ENCODE data around the gene GNAL. TPM values are rescaled to one million over a fixed set of nuclear protein-coding genes. Genes with fewer than 3 reads are reported as not detected.
"Not testable (repeated sequence)": the region's sequence is repeated elsewhere in the genome, so short reads cannot be mapped to it uniquely, and the experiment has no call there.

Gene GNAL
- total RNA-seq, 1 experiment from 2014 or later = 0.17 TPM

GRCh38 chr18:11873670-11874340 is 184.7 kb downstream of the GNAL start:
- no peak for DNase-seq (ENCODE audit: low read depth)

DNA sequence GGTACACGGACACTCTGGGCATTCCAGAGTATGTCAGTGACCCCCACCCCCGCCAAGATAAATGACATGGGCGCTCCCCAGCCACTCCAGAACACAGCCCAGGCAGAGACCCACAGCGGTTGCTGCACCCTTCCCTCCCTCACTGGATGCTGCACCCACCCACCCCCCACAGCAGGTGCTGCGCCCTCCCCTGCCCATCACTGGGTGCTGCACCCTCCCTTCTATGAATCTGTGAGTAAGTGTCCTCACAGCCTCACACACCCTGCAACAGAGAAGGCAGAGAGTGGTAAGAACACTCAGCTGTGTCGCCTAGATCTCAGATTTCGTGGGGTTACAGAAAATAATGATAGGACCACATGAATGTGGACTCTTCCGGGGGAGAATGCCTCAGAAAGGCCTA is 185.6 kb downstream of the GNAL start:
- DNase-seq (ENCODE audit: low read depth) = no peak

DNA sequence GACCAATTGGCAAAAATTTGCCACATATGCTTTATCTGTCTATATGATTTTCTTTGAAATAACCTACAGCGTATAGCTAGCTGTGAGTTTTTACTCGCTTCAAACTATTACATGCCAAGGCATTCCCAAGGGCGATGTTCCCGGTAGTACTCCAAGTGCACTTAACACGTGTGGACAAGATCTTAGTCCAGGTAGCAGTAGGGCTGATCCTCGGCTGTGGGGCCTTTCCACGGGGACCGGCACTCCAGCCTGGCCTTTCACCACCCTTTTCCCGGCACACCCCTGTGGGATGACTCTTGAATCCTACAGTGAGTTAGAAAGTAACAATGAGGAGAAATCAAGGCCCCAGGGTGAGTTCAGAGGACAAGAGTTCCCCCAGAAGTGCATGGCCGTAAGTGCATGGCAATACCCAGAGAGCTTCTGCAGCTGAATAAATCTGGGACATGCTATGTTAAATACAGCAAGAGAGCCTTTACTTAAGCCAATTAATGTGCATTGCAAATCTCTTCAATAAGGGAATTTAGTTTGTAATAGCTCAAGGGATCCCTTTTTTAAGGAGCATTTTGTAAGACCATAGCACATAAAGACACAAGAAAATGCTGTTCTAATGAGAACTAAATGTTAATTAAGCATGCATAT is 188.6 kb downstream of the GNAL start:
- no peak for DNase-seq (ENCODE audit: low read depth)

GRCh38 chr18:11880586-11881304 is 191.7 kb downstream of the GNAL start:
- DNase-seq (ENCODE audit: low read depth) = no peak

- no peak for DNase-seq (ENCODE audit: low read depth)
These were observed 193.6 kb downstream of the GNAL start for GRCh38 chr18:11882636-11883035.

DNA sequence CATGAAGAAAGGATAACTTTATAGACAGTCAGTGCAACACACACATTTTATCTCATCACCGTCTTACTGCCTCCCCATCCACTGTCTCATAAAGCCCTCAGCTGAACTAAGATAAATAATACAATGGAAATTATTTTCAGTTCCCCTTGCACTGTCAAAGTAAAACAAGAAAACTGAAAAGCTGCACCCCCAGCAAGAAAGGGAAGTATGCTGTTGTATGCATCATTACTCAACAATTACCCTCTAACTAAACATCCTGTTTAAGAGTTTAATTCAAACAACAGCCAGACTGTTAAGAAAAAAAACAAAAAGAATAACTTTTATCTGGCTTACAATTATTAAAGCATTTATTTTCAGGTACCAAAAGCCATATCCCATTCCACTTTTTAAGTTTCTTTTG is 194.1 kb downstream of the GNAL start:
- DNase-seq (ENCODE audit: low read depth) = no peak

- DNase-seq (ENCODE audit: low read depth) = no peak
These were observed 195.4 kb downstream of the GNAL start for GRCh38 chr18:11884396-11885030.

- DNase-seq (ENCODE audit: low read depth) = no peak
These were observed 196.3 kb downstream of the GNAL start for GRCh38 chr18:11885278-11885947.

- no peak for DNase-seq (ENCODE audit: low read depth)
These were observed 197.6 kb downstream of the GNAL start for GRCh38 chr18:11886577-11887110.

- DNase-seq (ENCODE audit: low read depth) = no peak
These were observed 198.5 kb downstream of the GNAL start for GRCh38 chr18:11887328-11888128.

DNA sequence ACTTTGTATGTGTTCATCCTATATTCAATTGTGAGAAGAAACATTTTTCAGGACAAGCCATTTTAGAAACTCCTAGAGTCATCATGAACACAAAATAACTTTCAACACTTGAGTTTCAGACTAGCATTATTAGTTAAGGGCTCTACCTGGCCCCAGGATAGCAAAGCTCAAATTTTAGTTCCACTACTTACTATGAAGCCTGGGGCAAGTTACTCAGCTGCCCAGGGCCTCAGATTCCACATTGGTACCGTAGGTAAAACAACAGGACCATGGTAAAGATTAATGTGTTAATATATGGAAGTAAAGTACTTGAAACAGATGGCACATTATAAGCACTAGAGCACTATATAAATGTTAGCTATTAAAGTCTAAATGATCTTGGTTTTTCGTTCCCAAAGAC is 199.7 kb downstream of the GNAL start:
- no peak for DNase-seq (ENCODE audit: low read depth)

DNA sequence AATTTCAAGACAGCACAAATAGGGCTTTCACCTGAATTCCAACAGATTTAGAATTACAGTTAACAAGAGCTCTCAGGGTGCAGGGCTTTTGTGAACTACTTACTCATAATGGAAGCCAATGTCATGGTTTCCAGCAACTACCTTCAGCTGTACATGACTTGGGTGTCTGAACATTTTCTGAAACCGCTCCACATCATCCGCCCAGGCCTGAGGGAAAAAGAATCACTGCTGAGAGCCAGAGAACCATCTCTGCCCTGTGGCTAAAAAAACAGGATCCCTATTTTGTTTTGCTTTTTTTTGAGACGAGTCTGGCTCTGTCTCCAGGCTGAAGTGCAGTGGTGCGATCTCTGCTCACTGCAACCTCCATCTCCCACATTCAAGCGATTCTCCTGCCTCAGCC is 200.2 kb downstream of the GNAL start:
- DNase-seq (ENCODE audit: low read depth) = no peak

- DNase-seq (ENCODE audit: low read depth) = no peak
These were observed 202.7 kb downstream of the GNAL start for GRCh38 chr18:11891737-11892136.

DNA sequence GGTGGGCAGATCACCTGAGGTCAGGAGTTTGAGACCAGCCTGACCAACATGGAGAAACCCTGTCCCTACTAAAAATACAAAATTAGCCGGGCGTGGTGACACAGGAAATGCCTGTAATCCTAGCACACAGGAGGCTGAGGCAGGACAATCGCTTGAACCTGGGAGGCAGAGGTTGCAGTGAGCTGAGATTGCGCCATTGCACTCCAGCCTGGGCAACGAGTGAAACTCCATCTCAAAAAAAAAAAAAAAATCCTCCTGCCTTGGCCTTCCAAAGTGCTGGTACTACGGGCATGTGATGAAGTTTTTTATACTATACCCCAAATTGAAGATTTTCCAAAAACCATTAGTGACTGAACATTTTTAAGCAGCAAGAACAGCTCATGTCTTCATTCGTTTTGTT is 203.4 kb downstream of the GNAL start:
- DNase-seq (ENCODE audit: low read depth) = not testable (repeated sequence)

- no peak for DNase-seq (ENCODE audit: low read depth)
These were observed 208.7 kb downstream of the GNAL start for GRCh38 chr18:11897781-11898180.

- DNase-seq (ENCODE audit: low read depth) = no peak
These were observed 210.0 kb downstream of the GNAL start for GRCh38 chr18:11899063-11899462.

- DNase-seq (ENCODE audit: low read depth) = no peak
These were observed 212.9 kb downstream of the GNAL start for GRCh38 chr18:11901826-11902438.

- no peak for DNase-seq (ENCODE audit: low read depth)
These were observed 213.6 kb downstream of the GNAL start for GRCh38 chr18:11902522-11903292.

DNA sequence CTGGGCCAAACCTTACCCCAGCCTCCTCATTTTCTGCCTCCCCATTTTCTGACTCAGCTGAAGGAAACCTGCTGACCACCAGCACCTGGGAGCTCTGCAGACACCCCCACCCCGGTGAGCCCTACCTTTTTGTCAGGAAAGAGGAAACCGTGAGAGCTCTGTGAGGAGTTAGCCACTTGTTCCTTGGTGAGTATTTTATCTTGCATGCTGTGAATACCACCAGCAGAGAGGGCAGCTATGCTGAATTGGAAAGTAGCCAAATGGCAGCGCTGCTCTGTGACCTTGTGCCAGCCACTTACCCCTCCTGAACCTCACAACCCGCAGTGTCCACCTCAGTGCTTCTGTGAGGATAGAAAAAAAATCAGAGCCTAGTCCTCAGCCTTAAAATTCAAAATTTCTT is 216.5 kb downstream of the GNAL start:
- DNase-seq (ENCODE audit: low read depth) = no peak
